IMR-90 (cell line): ENCODE results near the gene NDUFV3. TPM values are rescaled to one million over a fixed set of nuclear protein-coding genes. Genes with fewer than 3 reads are reported as not detected.
"Not testable (repeated sequence)": the region's sequence is repeated elsewhere in the genome, so short reads cannot be mapped to it uniquely, and the experiment has no call there.

Experiments
- ATAC-seq: fragments of 200-7000 bp; cut with Tn5 transposase; 2 replicates; pipeline ENCODE4 v1.9.1; 2020; ENCODE audit warnings: low read depth, mild to moderate bottlenecking, moderate library complexity
- BruUV-seq: library from RNA; stranded (reverse); fragments of 400-500 nt; replicated peaks from 2 replicates; lab custom pipeline; 2021; lab: Mats Ljungman, UMichigan
- CTCF ChIA-PET: fragments of 300-600 bp; formaldehyde crosslinking; extraction: SDS; loops from one replicate; lab custom pipeline; 2021; ENCODE audit warnings: antibody characterized with exemption; lab: Yijun Ruan, JAX
- POLR2A ChIA-PET: fragments of 300-600 bp; sonication (Branson Sonifier 250); formaldehyde crosslinking; loops from one replicate; lab custom pipeline; 2022; ENCODE audit warnings: antibody characterized with exemption; ENCODE audit not compliant: unreplicated experiment; lab: Charles Lee
- DNase-seq: peaks from one replicate; pipeline ENCODE4 v3.0.0; 2013
- H2AFZ ChIP-seq: replicated peaks from 2 replicates; pipeline ENCODE3; 2013; ENCODE audit warnings: low read length, mild to moderate bottlenecking; ENCODE audit not compliant: poor library complexity
- H2AK5ac ChIP-seq: 2 replicates; pipeline ENCODE4 v1.6.1; 2013; ENCODE audit warnings: low read depth, low read length, inconsistent platforms
- H2AK9ac ChIP-seq: replicated peaks from 2 replicates; pipeline ENCODE3; 2013; ENCODE audit warnings: mild to moderate bottlenecking, low read depth, low read length, moderate library complexity; ENCODE audit not compliant: poor library complexity
- H2BK120ac ChIP-seq: 2 replicates; pipeline ENCODE4 v1.6.1; 2013; ENCODE audit warnings: low read depth, low read length, inconsistent platforms
- H2BK15ac ChIP-seq: 3 replicates; pipeline ENCODE4 v1.6.1; 2013; ENCODE audit warnings: low read depth, low read length, inconsistent platforms
- H2BK20ac ChIP-seq: 2 replicates; pipeline ENCODE4 v1.6.1; 2013; ENCODE audit warnings: low read depth, mild to moderate bottlenecking, inconsistent platforms, low read length, moderate library complexity
- H2BK5ac ChIP-seq: 2 replicates; pipeline ENCODE4 v1.6.1; 2013; ENCODE audit warnings: mild to moderate bottlenecking, low read depth, low read length, inconsistent platforms; ENCODE audit not compliant: poor library complexity, severe bottlenecking
- H3K14ac ChIP-seq: replicated peaks from 2 replicates; pipeline ENCODE4 v1.6.1; 2013; ENCODE audit warnings: low read depth, low read length, inconsistent platforms
- H3K18ac ChIP-seq: 2 replicates; pipeline ENCODE4 v1.6.1; 2013; ENCODE audit warnings: low read depth, low read length, control low read depth
- H3K23ac ChIP-seq: 2 replicates; pipeline ENCODE4 v1.6.1; 2013; ENCODE audit warnings: low read depth, low read length, inconsistent platforms
- H3K27ac ChIP-seq: 2 replicates; pipeline ENCODE4 v1.5.1; 2013; ENCODE audit warnings: mild to moderate bottlenecking, control low read depth, low read length; ENCODE audit not compliant: insufficient read depth
- H3K27me3 ChIP-seq: 2 replicates; pipeline ENCODE4 v1.6.1; 2013; ENCODE audit warnings: low read length; ENCODE audit not compliant: control insufficient read depth, insufficient read depth
- H3K36me3 ChIP-seq: 2 replicates; pipeline ENCODE4 v1.6.1; 2013; ENCODE audit warnings: low read length, mixed read lengths; ENCODE audit not compliant: control insufficient read depth, insufficient read depth
- H3K4ac ChIP-seq: 2 replicates; pipeline ENCODE4 v1.6.1; 2013; ENCODE audit warnings: low read depth, low read length, inconsistent platforms
- H3K4me1 ChIP-seq: 2 replicates; pipeline ENCODE4 v1.6.1; 2013; ENCODE audit warnings: low read length, mixed read lengths; ENCODE audit not compliant: control insufficient read depth, insufficient read depth
- H3K4me2 ChIP-seq: 2 replicates; pipeline ENCODE4 v1.6.1; 2013; ENCODE audit warnings: low read depth, mild to moderate bottlenecking, control low read depth, low read length, moderate library complexity
- H3K4me3 ChIP-seq: 2 replicates; pipeline ENCODE4 v1.5.1; 2013; ENCODE audit warnings: low read depth, mild to moderate bottlenecking, control low read depth, low read length, moderate library complexity; ENCODE audit not compliant: insufficient read depth
- H3K56ac ChIP-seq: 2 replicates; pipeline ENCODE4 v1.6.1; 2013; ENCODE audit warnings: low read length, inconsistent platforms; ENCODE audit not compliant: insufficient read depth; ENCODE audit errors: extremely low read depth
- H3K79me1 ChIP-seq, 2 experiments: 2 replicates each; pipeline ENCODE4 v1.6.1; 2013; ENCODE audit warnings: low read length in 2 of 2, inconsistent platforms in 1 of 2, low read depth in 1 of 2
- H3K9ac ChIP-seq: 2 replicates; pipeline ENCODE4 v1.6.1; 2013; ENCODE audit warnings: low read depth, low read length, control low read depth
- H3K9me1 ChIP-seq: 2 replicates; pipeline ENCODE4 v1.6.1; 2013; ENCODE audit warnings: low read length, inconsistent platforms; ENCODE audit not compliant: insufficient read depth
- H3K9me3 ChIP-seq: 2 replicates; pipeline ENCODE4 v1.6.1; 2013; ENCODE audit warnings: low read length; ENCODE audit not compliant: control insufficient read depth, insufficient read depth
- H4K20me1 ChIP-seq: 2 replicates; pipeline ENCODE4 v1.6.1; 2013; ENCODE audit warnings: low read length, inconsistent platforms; ENCODE audit not compliant: insufficient read depth
- H4K5ac ChIP-seq: 2 replicates; pipeline ENCODE4 v1.6.1; 2013; ENCODE audit warnings: mild to moderate bottlenecking, low read depth, low read length, control low read depth
- H4K8ac ChIP-seq, 2 experiments: 2 replicates each; pipeline ENCODE4 v1.6.1; 2013; ENCODE audit warnings: low read depth in 2 of 2, low read length in 2 of 2, control low read depth in 1 of 2, inconsistent platforms in 1 of 2
- H4K91ac ChIP-seq: 2 replicates; pipeline ENCODE4 v1.6.1; 2013; ENCODE audit warnings: low read depth, low read length, inconsistent platforms; ENCODE audit not compliant: insufficient read depth
- WGBS, 2 experiments: methylation state at CpG; one replicate each; pipeline versions ENCODE4 v1.1.5 to v1.1.7; 2013; ENCODE audit warnings: missing lambda C conversion rate in 2 of 2; ENCODE audit not compliant: insufficient read length in 1 of 2; ENCODE audit errors: extremely low coverage in 2 of 2; 5-methylcytosine and 5-hydroxymethylcytosine counted together
- dilution Hi-C: fragments of 300-500 bp; cut with HindIII; formaldehyde crosslinking; loops from one replicate; pipeline ENCODE4 v1.14.3; 2018; ENCODE audit warnings: low sequenced_read_pairs; ENCODE audit not compliant: unreplicated experiment
- in situ Hi-C: fragments of 300-500 bp; cut with MboI; formaldehyde crosslinking; loops from 3 replicates; pipeline ENCODE4 v1.14.3; 2019; ENCODE audit warnings: low sequenced_read_pairs, inconsistent platforms, mixed read lengths
- intact Hi-C: fragments of 100-400 bp; cut with micrococcal nuclease; formaldehyde crosslinking; loops from 2 replicates; pipeline ENCODE4 v1.10.0; 2022
- polyA plus RNA-seq, 3 experiments: library from polyadenylated mRNA; depleted of rRNA; stranded (reverse); fragments of >200 nt; gene quantifications; 2 replicates each; pipeline ENCODE4 v1.2.3, GENCODE V29; 2012; ENCODE audit warnings: low replicate concordance in 1 of 3
- total RNA-seq: library from RNA; depleted of rRNA; stranded (reverse); fragments of >200 nt; gene quantifications from 2 replicates; pipeline ENCODE4 v1.2.3, GENCODE V29; 2012

NDUFV3 gene
- total and polyA plus RNA-seq, 2 of the 4 experiments (the other 2 are of a cell fraction), result 38.5 to 55.6 TPM

DNA sequence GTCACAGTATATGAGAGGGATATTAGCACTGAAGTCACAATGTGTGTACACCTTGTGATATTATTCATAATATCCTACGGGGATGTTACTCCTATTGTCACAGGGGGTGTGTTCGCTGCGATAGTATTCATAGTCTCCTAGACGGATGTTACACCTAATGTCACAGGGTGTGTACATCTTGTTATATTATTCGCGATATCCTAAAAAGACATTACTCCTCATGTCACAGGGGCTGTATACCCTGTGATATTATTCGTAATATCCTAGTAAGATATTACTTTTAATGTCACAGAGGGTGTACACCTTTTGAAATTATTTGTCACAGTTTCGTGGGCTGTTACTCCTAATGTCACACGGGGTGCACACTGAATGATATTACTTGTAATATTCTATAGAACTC is 58.1 kb downstream of the NDUFV3 start:
- H3K9me3 ChIP-seq, H4K5ac ChIP-seq, H3K9ac ChIP-seq, H3K4me2 ChIP-seq, H3K4ac ChIP-seq, H2BK20ac ChIP-seq, H3K4me3 ChIP-seq, H3K36me3 ChIP-seq, H2AFZ ChIP-seq, POLR2A ChIA-PET, H3K27ac ChIP-seq, dilution Hi-C loops, in situ Hi-C loops, H3K9me1 ChIP-seq, H3K4me1 ChIP-seq, H4K91ac ChIP-seq, H3K79me1 ChIP-seq, H2AK9ac ChIP-seq, intact Hi-C loops, H3K23ac ChIP-seq, H2BK15ac ChIP-seq, ATAC-seq, H2AK5ac ChIP-seq, H3K14ac ChIP-seq, BruUV-seq, CTCF ChIA-PET, H3K56ac ChIP-seq, DNase-seq, H4K20me1 ChIP-seq, H3K18ac ChIP-seq, H2BK120ac ChIP-seq, H3K27me3 ChIP-seq, H4K8ac ChIP-seq, H2BK5ac ChIP-seq: not testable (repeated sequence)
- no CpG with 5 or more reads among the region's 9 CpGs for WGBS, 2 experiments
